ENCODE results near the gene EPN3. TPM values are rescaled to one million over a fixed set of nuclear protein-coding genes. Genes with fewer than 3 reads are reported as not detected.

EPN3 gene
- total RNA-seq, 3 donors from 2014 or later, result 8.2 to 32.8 TPM; not detected in 1

- Histone ChIP-seq H3K4me1 (no peaks in the 10 kb centered on the region), H3K4me3 (no peak overlapping the region), H3K27me3 (no peaks in the 10 kb centered on the region), H3K36me3 (no peaks in the 10 kb centered on the region), H3K27ac (no peak overlapping the region), H3K9me3 (no peaks in the 10 kb centered on the region)
- TF ChIP-seq POLR2AphosphoS5 (IDR thresholded peaks at IDR 0.05) (no peak), POLR2A (IDR thresholded peaks at IDR 0.05) (no peak), CTCF (IDR thresholded peaks at IDR 0.05) (no peak)
- intact Hi-C loops (cut with DNase I; ENCODE audit: low total_unique reads), result no loop called here
- no peak for DNase-seq (ENCODE audit: low spot score in 2 of 2)
These were observed 52.2 kb downstream of the EPN3 start for GRCh38 chr17:50584749-50585148.

GRCh38 chr17:50585346-50585745 is 52.8 kb downstream of the EPN3 start:
- Histone ChIP-seq H3K27ac (no peak overlapping the region), H3K4me3 (no peak overlapping the region), H3K27me3 (no peaks in the 10 kb centered on the region), H3K36me3 (no peaks in the 10 kb centered on the region), H3K9me3 (no peaks in the 10 kb centered on the region), H3K4me1 (no peaks in the 10 kb centered on the region)
- no peak for DNase-seq (ENCODE audit: low spot score in 2 of 2)
- intact Hi-C loops (cut with DNase I; ENCODE audit: low total_unique reads), result no loop called here
- TF ChIP-seq POLR2AphosphoS5 (IDR thresholded peaks at IDR 0.05) (no peak), POLR2A (IDR thresholded peaks at IDR 0.05) (no peak), CTCF (IDR thresholded peaks at IDR 0.05) (no peak)

- Histone ChIP-seq H3K36me3 (no peaks in the 10 kb centered on the region), H3K4me1 (no peaks in the 10 kb centered on the region), H3K9me3 (no peaks in the 10 kb centered on the region), H3K27ac (no peak overlapping the region), H3K27me3 (no peaks in the 10 kb centered on the region), H3K4me3 (no peak overlapping the region)
- intact Hi-C loops (cut with DNase I; ENCODE audit: low total_unique reads), result no loop called here
- no peak for DNase-seq (ENCODE audit: low spot score in 2 of 2)
- no peak for TF ChIP-seq POLR2A (IDR thresholded peaks at IDR 0.05)
These were observed 53.4 kb downstream of the EPN3 start for GRCh38 chr17:50585891-50586290.

- no peak overlapping the region for H3K27ac ChIP-seq
These were observed 54.1 kb downstream of the EPN3 start for GRCh38 chr17:50586421-50587247.

GRCh38 chr17:50587571-50587970 is 55.0 kb downstream of the EPN3 start:
- H3K9me3 ChIP-seq, result no peaks in the 10 kb centered on the region
- H3K27me3 ChIP-seq, result no peaks in the 10 kb centered on the region
- TF ChIP-seq POLR2A (IDR thresholded peaks at IDR 0.05) (no peak), POLR2AphosphoS5 (IDR thresholded peaks at IDR 0.05) (no peak), CTCF (IDR thresholded peaks at IDR 0.05) (no peak)
- no peak for DNase-seq (ENCODE audit: low spot score in 2 of 2)
- no peak overlapping the region for H3K4me3 ChIP-seq
- intact Hi-C loops (cut with DNase I; ENCODE audit: low total_unique reads), result no loop called here
- no peaks in the 10 kb centered on the region for H3K4me1 ChIP-seq
- no peak overlapping the region for H3K27ac ChIP-seq
- H3K36me3 ChIP-seq, result no peaks in the 10 kb centered on the region

More at GRCh38 chr17:50586421-50587247, 54.1 kb downstream of the EPN3 start:
- Histone ChIP-seq H3K27me3 (no peaks in the 10 kb centered on the region), H3K4me3 (no peak overlapping the region), H3K9me3 (no peaks in the 10 kb centered on the region), H3K36me3 (no peaks in the 10 kb centered on the region), H3K4me1 (no peaks in the 10 kb centered on the region)
- TF ChIP-seq POLR2A (IDR thresholded peaks at IDR 0.05) (no peak), POLR2AphosphoS5 (IDR thresholded peaks at IDR 0.05) (no peak), CTCF (IDR thresholded peaks at IDR 0.05) (no peak)
- intact Hi-C loops (cut with DNase I; ENCODE audit: low total_unique reads), result no loop called here
- no peak for DNase-seq (ENCODE audit: low spot score in 2 of 2)

Measured in breast epithelium (tissue), 4 donors.